GM19351 (cell line): ENCODE data around the gene AGPAT3.

Source experiments
- ATAC-seq: cut with Tn5 transposase; IDR thresholded peaks from one replicate; pipeline ENCODE4 v1.9.1; 2021; ENCODE audit warnings: mild to moderate bottlenecking, moderate library complexity; ENCODE audit not compliant: unreplicated experiment

The AGPAT3 gene

DNA sequence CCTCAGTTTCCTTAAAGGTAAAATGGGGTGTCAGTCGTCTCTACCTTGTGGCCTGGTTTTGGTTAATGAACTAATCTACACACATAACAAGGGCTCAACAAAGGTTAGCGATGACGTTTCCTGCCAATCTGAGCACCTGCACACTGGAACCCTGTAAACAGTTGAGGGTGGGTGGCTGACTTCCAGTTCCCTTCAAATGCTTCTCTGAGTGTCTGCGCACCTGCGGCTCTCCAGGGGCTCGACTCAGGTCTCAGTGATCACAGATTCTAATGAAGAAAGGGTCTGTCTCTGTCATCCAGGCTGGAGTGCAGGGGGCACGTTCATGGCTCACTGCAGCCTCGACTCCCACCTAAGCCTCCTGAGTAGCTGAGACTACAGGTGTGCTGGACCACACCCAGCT lies 3.3 kb upstream of the AGPAT3 start:
- ATAC-seq = no peak

GRCh38 chr21:43864313-43864961 lies 586 bp upstream of the AGPAT3 start:
- ATAC-seq = no peak

DNA sequence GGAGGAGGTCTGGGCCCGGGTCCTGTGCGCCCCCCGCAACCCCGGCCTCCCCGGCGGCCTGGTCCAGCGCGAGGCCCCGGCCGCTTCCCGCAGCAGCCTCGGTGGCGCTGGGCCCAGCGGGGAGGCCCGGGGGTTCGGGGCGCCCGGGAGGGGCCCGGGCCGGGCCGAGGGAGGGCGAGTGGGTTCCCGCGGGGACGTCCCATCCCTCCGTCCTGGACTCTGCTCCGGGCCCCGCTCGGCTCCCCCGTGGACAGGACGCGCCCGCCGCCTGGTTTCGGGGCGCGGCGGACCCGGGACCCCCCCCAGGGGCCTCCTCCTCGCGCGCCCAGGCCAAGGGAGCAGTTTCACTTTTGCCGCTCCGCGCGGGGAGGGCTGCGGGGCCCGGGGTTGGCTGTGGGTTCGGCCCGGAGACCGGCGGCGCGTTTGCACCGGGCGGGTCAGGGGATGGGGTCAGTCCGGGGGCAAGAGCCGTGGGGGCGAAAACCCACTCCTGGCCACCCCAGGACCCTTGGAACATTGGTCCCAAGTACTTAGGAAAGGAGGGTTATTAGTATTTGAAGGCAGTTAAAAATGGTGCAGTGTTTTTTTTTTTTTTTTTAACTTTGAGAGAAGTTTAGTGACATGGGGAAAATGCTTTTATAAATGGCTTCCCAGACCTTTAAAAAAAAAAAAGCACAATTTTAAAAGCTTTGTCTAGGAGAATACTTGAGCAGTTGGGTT lies 677 bp downstream of the AGPAT3 start:
- ATAC-seq = no peak

GRCh38 chr21:43866260-43866629 lies 1.2 kb downstream of the AGPAT3 start:
- no peak for ATAC-seq

DNA sequence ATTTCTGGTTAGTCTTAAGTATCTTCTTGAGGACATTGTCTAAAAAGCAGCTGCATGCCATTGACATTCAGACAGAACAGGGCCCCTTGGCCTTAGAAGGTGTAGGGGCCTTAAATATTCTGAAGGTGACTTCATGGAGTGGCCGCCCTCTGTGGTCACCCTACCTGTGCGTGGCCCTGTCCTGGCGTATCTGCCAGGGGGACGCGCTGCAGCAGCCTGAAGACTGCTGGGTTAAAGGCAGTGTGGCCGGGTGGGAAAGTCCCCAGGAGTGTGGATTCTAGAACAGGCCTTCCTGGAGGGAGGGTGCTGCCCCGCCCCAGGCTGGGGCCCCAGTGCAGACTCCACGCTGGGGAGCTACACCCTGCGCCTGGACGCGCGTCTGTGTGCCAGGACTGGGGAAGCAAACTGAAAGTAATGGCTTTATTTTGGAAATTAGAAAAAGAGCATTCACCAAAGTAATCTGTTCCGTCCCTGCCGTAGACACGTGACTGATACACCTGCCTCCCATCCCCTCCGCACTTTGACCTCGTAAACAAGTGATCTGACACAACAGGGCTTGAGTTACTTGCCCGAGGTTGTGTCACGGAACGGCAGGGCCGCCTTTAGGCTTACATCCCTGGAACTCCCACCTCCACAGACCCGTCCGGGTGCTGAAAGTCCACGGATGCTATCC lies 1.8 kb downstream of the AGPAT3 start:
- ATAC-seq = peak; percentile 61

GRCh38 chr21:43867332-43867703 lies 2.3 kb downstream of the AGPAT3 start:
- no peak for ATAC-seq

DNA sequence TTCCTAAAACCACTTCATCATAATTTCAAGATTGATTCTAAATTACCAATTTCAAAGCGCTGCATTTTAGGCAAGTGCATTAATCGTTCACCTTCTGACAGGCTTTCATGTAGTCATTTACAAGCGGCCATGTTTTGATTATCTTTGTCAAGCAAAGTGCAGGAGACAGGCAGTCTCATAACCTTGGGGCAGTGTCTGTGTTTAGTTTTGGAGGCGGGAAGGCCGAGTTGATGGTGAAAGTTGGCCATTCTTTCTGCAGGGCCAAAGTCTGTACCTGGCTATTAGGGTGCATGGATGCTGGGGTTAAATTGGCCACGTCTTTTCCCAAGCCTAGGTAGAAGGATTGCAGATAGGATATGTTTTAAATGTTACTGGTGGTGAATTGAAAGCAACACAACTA lies 2.9 kb downstream of the AGPAT3 start:
- no peak for ATAC-seq

GRCh38 chr21:43868461-43868860 lies 3.4 kb downstream of the AGPAT3 start:
- no peak for ATAC-seq

DNA sequence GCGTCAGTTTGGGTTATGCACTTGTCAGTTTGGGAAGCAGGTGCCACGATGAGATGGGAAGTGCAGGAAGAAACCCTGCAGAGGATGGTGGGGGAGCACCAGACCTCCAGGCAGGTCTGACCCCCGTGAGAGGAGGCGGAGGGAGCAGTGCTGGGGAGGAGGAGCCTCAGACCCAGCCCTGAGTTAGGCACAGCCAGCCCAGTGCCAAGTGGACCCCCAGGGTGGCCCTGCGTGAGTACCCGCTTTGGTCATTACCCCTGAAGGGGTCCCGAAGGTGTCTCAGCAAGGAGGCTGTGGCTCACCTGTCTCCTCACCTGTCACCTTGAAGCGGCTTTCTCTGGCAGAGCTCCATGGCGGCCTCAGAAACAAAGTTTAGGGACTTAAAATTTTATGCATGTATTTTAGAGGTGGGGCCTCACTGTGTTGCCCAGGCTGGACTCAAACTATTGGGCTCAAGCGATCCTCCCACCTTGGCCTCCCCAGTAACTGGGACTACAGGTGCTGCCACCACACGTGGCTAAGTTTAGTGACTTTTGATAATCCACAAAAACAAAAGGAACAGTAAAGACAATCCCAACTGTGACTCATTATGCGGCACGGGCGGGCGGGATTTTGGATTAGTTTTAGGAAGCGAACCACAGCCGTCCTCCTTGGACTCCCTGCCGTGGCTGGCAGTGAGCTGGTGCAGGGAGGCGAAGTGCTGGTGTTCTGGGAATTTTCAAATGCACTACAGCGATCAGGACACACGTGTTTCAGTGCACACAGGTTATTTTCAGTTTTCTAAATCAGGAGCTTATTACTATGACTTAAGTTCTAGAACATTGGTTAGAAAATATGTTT lies 4.7 kb downstream of the AGPAT3 start:
- ATAC-seq = no peak

GRCh38 chr21:43871487-43871886 lies 6.5 kb downstream of the AGPAT3 start:
- no peak for ATAC-seq

DNA sequence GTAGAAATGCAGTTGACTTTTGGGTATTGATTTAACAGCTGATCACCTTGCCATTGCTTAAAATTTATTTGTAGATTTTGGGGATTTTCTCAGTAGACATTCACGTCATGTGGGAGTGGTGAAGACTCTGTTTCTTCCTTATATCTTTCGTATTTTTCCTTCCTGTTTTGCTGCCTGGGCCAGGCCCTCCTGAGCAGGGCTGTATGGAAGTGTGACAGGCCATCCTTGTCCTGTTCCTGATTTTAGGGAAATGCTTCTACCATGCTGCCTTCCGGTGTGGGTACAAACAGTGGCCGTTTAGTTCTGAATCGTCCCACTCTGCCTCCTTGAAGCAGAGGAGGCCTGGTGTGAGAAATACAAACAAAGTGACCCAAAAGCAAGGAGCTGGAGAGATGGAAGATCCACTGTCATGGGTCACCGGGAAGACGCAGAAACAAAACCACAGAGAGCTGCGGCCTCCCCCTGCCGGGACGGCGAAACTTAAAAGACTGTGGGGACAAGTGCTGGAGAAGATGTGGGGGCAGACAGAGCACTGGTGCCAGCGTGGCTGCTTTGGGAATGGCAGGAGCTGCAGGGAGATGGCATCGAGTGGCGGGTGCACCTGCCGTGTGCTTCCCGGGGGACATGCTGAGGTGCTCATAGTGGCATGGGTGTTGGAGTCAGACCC lies 7.6 kb downstream of the AGPAT3 start:
- ATAC-seq = no peak

- no peak for ATAC-seq
These were observed 8.7 kb downstream of the AGPAT3 start for GRCh38 chr21:43873673-43874072.

- no peak for ATAC-seq
These were observed 9.2 kb downstream of the AGPAT3 start for GRCh38 chr21:43874085-43874805.

GRCh38 chr21:43876605-43877004 lies 11.6 kb downstream of the AGPAT3 start:
- no peak for ATAC-seq

DNA sequence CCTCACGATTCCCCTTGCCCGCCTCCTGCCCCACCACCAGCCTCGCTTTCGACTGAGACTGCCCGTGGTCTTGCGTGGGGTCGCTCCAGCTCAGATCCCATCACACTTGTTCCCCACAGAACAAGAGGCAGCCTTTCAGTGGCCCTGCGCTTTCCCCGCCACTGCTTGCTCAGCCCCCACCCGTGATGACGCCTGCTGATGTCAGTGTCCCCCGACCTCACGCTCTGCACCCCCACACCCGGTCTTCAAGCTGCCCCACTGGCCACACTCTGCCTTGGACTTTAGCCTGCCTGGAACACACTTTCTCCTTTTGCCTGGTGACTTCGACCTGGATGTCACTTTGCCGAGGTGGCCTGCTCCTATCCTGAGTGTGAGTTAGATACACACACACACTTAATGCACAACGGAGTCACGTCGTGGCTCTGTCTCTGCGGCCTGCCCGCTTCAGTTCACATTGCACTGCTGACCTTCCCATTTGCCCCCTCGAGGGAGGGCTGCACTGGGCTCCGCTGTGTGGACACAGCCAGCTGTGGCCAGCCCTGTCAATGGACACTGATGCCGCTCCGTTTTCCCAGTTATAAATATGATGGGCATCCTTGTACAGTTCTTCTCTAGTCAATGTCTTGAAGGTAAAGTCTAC lies 13.0 kb downstream of the AGPAT3 start:
- no peak for ATAC-seq

GRCh38 chr21:43879348-43880110 lies 14.5 kb downstream of the AGPAT3 start:
- ATAC-seq = no peak

- no peak for ATAC-seq
These were observed 15.3 kb downstream of the AGPAT3 start for GRCh38 chr21:43880111-43880985.

DNA sequence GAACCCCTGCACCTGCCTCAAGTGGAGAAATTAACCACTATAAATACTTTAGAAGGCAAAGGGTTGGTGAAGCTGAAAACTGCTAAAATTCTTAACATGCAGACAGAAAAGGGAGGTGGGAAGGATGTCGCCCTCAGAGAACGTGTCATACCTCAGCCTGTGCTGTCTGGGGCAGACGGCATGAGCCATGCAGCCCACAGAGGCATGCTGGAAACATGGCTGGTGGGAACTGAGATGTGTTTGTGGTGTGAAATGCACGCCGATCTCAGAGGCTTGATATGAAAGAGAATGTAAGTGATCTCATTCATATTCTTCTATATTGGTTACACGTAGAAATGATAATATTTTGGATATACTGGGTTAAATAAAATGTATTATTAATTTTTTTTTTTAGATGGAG lies 16.3 kb downstream of the AGPAT3 start:
- ATAC-seq = no peak
